ENCODE data around the gene ATG5.

DNA sequence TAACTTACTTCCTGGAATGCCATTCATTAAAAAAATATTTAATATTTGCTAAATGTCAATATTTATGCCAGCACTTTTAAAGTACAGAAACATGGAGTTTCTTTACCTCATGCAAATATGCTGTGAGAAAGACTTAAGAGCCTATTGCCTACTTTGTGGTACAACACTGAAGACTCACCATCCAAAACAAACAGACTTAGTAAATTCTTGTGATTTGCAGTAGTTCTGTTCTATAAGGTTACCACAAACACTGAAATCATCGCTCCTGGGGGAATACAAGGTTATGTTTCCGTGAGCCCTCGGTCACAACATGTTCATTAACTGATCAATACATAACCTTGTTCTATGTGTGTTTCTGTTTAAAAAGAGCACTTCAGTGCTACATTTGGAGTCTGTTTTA, 78.3 kb downstream of the ATG5 start:
- TF ChIP-seq CTCF (IDR thresholded peaks at IDR 0.05) (no peak), POLR2AphosphoS5 (IDR thresholded peaks at IDR 0.05; ENCODE audit: low read depth, low read length) (no peak), SIN3A (IDR thresholded peaks at IDR 0.05; ENCODE audit: borderline replicate concordance, insufficient read depth, low read depth, low read length) (no peak)
- TF ChIP-seq, protein P1, sequence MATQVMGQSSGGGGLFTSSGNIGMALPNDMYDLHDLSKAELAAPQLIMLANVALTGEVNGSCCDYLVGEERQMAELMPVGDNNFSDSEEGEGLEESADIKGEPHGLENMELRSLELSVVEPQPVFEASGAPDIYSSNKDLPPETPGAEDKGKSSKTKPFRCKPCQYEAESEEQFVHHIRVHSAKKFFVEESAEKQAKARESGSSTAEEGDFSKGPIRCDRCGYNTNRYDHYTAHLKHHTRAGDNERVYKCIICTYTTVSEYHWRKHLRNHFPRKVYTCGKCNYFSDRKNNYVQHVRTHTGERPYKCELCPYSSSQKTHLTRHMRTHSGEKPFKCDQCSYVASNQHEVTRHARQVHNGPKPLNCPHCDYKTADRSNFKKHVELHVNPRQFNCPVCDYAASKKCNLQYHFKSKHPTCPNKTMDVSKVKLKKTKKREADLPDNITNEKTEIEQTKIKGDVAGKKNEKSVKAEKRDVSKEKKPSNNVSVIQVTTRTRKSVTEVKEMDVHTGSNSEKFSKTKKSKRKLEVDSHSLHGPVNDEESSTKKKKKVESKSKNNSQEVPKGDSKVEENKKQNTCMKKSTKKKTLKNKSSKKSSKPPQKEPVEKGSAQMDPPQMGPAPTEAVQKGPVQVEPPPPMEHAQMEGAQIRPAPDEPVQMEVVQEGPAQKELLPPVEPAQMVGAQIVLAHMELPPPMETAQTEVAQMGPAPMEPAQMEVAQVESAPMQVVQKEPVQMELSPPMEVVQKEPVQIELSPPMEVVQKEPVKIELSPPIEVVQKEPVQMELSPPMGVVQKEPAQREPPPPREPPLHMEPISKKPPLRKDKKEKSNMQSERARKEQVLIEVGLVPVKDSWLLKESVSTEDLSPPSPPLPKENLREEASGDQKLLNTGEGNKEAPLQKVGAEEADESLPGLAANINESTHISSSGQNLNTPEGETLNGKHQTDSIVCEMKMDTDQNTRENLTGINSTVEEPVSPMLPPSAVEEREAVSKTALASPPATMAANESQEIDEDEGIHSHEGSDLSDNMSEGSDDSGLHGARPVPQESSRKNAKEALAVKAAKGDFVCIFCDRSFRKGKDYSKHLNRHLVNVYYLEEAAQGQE (IDR thresholded peaks at IDR 0.05; ENCODE audit: insufficient read depth in 1 of 2, low read depth in 2 of 2, low read length in 1 of 2) = no peak

Data from Panc1 (cell line).